Measurements from ENCODE around the gene VGLL1. TPM values are rescaled to one million over a fixed set of nuclear protein-coding genes. Genes with fewer than 3 reads are reported as not detected.

The VGLL1 gene
- total RNA-seq, 1 experiment from 2014 or later = not detected

DNA sequence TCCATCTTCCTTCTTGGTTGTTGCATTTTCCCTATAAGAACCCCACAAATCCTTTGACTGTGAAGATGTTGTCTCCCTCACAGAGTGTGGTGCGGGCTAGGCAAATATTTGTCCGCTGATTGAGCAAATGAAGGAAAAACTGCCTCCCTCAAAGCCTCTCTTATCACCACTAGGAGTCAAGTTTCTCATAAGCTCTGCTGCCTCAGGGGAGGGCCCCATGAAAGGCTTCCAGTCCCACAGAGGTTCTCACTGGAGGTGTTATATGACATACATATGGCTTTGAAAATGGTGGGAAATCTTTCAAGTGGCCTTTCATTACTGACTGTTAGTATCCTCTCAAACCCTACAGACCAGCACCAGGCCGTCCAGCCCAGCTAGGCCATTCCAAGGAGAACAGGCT lies 9.3 kb downstream of the VGLL1 start:
- in situ Hi-C loops (cut with HindIII; ENCODE audit: low pct_unique_long_range_greater_than_20kb, low sequenced_read_pairs) = no loop called here
- peak; percentile 66 for DNase-seq (ENCODE audit: low read depth, low spot score)

DNA sequence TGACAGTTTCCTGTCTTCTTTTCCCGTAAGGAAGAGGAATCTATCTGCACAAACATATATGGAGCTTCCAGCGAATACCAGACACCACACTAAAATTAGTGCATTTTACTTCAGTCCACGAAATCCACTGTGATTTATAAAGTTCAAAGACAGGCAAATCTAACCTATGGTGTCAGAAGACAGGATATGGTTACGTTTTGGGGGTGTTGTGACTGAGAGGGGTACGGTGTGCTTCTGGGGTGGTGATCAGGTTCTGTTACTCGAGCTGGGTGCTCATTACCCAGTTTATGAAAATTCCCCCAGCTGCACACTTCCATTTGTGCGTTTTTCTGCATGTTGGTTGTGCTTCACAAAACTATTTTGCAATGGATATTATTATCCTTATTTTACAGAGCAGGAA lies 10.3 kb downstream of the VGLL1 start:
- DNase-seq (ENCODE audit: low read depth, low spot score) = no peak
- in situ Hi-C loops (cut with HindIII; ENCODE audit: low pct_unique_long_range_greater_than_20kb, low sequenced_read_pairs) = no loop called here

- in situ Hi-C loops (cut with HindIII; ENCODE audit: low pct_unique_long_range_greater_than_20kb, low sequenced_read_pairs) = no loop called here
- no peak for DNase-seq (ENCODE audit: low read depth, low spot score)
Measured at GRCh38 chrX:136546371-136546781, 14.4 kb downstream of the VGLL1 start.

DNA sequence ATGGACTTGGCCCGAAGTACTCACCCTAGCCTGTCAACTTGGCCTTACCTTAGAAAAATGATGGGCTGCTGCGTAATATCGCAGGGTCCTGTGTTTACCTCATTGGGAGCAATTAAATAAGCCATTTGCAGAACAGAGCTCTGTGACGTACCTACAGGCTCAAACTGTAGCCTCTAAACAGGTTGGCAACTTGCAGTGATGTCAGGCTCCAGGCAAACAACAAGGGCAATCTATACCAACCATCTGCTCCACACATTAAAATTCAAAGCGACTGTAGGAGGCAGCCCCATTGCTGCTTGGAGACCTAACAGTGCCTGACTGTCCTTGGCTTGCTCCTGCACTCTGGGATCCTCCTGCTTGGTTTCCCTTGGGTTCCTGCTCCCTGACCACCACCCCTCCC lies 17.2 kb downstream of the VGLL1 start:
- no peak for DNase-seq (ENCODE audit: low read depth, low spot score)
- in situ Hi-C loops (cut with HindIII; ENCODE audit: low pct_unique_long_range_greater_than_20kb, low sequenced_read_pairs) = no loop called here

DNA sequence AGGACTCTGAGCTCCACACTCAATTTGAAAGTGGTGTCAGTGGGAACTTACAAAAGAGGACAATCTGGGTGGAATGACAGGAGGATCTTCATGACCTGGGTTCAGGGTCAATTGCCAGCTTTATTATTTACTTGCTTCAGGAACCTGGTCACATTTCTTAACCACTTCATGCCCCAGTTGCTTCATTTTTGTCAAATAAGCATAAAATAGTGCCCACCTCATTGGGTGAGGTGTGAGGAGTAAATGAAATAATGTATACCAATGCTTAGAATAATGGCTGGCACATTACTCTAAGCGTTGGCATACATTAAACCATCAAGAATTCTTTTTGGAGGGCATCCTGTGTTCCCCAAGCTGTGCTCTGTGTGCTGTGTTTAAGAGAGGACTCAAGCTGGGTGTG lies 19.4 kb downstream of the VGLL1 start:
- in situ Hi-C loops (cut with HindIII; ENCODE audit: low pct_unique_long_range_greater_than_20kb, low sequenced_read_pairs) = no loop called here

GRCh38 chrX:136555694-136556093 lies 23.7 kb downstream of the VGLL1 start:
- DNase-seq (ENCODE audit: low read depth, low spot score) = no peak
- in situ Hi-C loops (cut with HindIII; ENCODE audit: low pct_unique_long_range_greater_than_20kb, low sequenced_read_pairs) = no loop called here

More for the DNA sequence above, 19.4 kb downstream of the VGLL1 start:
- no peak for DNase-seq (ENCODE audit: low read depth, low spot score)

- no peak for DNase-seq (ENCODE audit: low read depth, low spot score)
- in situ Hi-C loops (cut with HindIII; ENCODE audit: low pct_unique_long_range_greater_than_20kb, low sequenced_read_pairs) = no loop called here
Measured at GRCh38 chrX:136572030-136572429, 40.0 kb downstream of the VGLL1 start.

GRCh38 chrX:136574548-136574947 lies 42.5 kb downstream of the VGLL1 start:
- DNase-seq (ENCODE audit: low read depth, low spot score) = no peak
- in situ Hi-C loops (cut with HindIII; ENCODE audit: low pct_unique_long_range_greater_than_20kb, low sequenced_read_pairs) = no loop called here

GRCh38 chrX:136577552-136577951 lies 45.5 kb downstream of the VGLL1 start:
- in situ Hi-C loops (cut with HindIII; ENCODE audit: low pct_unique_long_range_greater_than_20kb, low sequenced_read_pairs) = no loop called here
- DNase-seq (ENCODE audit: low read depth, low spot score) = peak; percentile 64

- no peak for DNase-seq (ENCODE audit: low read depth, low spot score)
- in situ Hi-C loops (cut with HindIII; ENCODE audit: low pct_unique_long_range_greater_than_20kb, low sequenced_read_pairs) = no loop called here
Measured at GRCh38 chrX:136580316-136580715, 48.3 kb downstream of the VGLL1 start.

- in situ Hi-C loops (cut with HindIII; ENCODE audit: low pct_unique_long_range_greater_than_20kb, low sequenced_read_pairs) = no loop called here
Measured at GRCh38 chrX:136582624-136583023, 50.6 kb downstream of the VGLL1 start.

GRCh38 chrX:136584545-136584944 lies 52.5 kb downstream of the VGLL1 start:
- in situ Hi-C loops (cut with HindIII; ENCODE audit: low pct_unique_long_range_greater_than_20kb, low sequenced_read_pairs) = no loop called here

More at GRCh38 chrX:136582624-136583023, 50.6 kb downstream of the VGLL1 start:
- DNase-seq (ENCODE audit: low read depth, low spot score) = no peak

GRCh38 chrX:136585262-136585661 lies 53.2 kb downstream of the VGLL1 start:
- DNase-seq (ENCODE audit: low read depth, low spot score) = no peak
- in situ Hi-C loops (cut with HindIII; ENCODE audit: low pct_unique_long_range_greater_than_20kb, low sequenced_read_pairs) = no loop called here

More at GRCh38 chrX:136584545-136584944, 52.5 kb downstream of the VGLL1 start:
- no peak for DNase-seq (ENCODE audit: low read depth, low spot score)

DNA sequence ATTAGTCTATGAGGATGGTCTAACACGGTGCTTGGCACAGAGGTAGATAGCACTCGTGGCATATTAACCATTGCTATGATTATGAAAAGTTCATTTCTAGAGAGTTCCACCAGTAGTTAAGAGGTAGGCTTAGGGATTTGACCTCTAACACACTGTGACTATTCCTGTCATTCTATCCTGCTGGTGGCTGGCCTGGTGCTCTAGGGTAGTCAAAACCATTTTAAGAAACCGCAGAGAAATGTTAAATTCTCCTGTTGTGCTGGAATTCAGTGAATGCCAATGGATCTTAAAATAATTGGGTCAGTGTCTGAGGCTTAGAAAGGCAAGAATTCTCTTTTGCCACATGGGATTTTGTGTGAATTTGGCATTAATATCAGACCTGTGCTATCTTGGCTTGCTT lies 53.9 kb downstream of the VGLL1 start:
- DNase-seq (ENCODE audit: low read depth, low spot score) = no peak
- in situ Hi-C loops (cut with HindIII; ENCODE audit: low pct_unique_long_range_greater_than_20kb, low sequenced_read_pairs) = no loop called here

GRCh38 chrX:136586386-136586785 lies 54.4 kb downstream of the VGLL1 start:
- in situ Hi-C loops (cut with HindIII; ENCODE audit: low pct_unique_long_range_greater_than_20kb, low sequenced_read_pairs) = no loop called here
- peak; percentile 32 for DNase-seq (ENCODE audit: low read depth, low spot score)

DNA sequence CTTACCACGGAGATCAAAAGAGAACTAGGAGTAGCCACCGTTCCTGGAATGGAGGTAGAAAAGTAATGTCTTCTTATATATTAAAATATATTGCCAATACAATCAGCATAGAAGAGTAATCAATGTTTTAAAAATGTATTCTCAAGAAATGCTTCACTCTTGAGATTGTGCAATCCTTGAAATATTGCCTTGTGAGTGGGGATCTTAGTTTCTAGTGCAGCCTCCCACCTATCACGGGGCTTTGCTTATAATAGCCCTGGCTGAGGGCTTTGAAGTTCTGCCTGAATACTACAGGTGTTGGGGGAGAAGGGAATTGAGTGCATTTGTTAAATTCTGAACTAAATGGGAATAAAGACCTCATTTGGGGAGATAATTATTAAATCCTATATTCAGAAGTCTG lies 55.5 kb downstream of the VGLL1 start:
- in situ Hi-C loops (cut with HindIII; ENCODE audit: low pct_unique_long_range_greater_than_20kb, low sequenced_read_pairs) = no loop called here
- DNase-seq (ENCODE audit: low read depth, low spot score) = no peak

- in situ Hi-C loops (cut with HindIII; ENCODE audit: low pct_unique_long_range_greater_than_20kb, low sequenced_read_pairs) = no loop called here
Measured at GRCh38 chrX:136588036-136588435, 56.0 kb downstream of the VGLL1 start.

GRCh38 chrX:136589966-136590365 lies 58.0 kb downstream of the VGLL1 start:
- DNase-seq (ENCODE audit: low read depth, low spot score) = peak; percentile 0
- in situ Hi-C loops (cut with HindIII; ENCODE audit: low pct_unique_long_range_greater_than_20kb, low sequenced_read_pairs) = no loop called here

More at GRCh38 chrX:136588036-136588435, 56.0 kb downstream of the VGLL1 start:
- DNase-seq (ENCODE audit: low read depth, low spot score) = no peak

DNA sequence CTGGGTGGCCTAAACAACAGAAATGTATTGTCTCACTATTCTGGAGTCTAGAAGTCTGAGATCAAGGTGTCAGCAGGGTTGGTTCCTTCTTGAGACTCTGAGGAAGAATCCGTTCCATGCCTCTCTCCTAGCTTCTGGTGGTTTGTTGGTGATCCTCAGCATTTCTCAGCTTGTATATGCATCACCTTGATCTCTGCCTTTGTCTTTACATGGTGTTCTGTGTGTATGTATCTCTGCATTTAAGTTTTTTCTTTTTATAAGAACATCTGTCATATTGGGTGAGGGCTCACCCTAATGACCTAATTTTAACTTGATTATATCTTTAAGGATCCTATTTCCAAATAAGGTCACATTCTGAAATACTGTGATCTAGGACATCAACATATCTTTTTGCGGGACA lies 65.3 kb downstream of the VGLL1 start:
- DNase-seq (ENCODE audit: low read depth, low spot score) = no peak
- in situ Hi-C loops (cut with HindIII; ENCODE audit: low pct_unique_long_range_greater_than_20kb, low sequenced_read_pairs) = no loop called here

- in situ Hi-C loops (cut with HindIII; ENCODE audit: low pct_unique_long_range_greater_than_20kb, low sequenced_read_pairs) = no loop called here
Measured at GRCh38 chrX:136597954-136598353, 65.9 kb downstream of the VGLL1 start.

More at GRCh38 chrX:136597954-136598353, 65.9 kb downstream of the VGLL1 start:
- DNase-seq (ENCODE audit: low read depth, low spot score) = no peak

All from SK-MEL-5 (cell line).